SHP77 (cell line): ENCODE data around the gene CDHR1.
"Not testable (repeated sequence)": the region's sequence is repeated elsewhere in the genome, so short reads cannot be mapped to it uniquely, and the experiment has no call there.

Experiments used
- DNase-seq, 2 experiments: peaks; one replicate each; lab custom pipeline; 2025; lab: John Stamatoyannopoulos, UW

CDHR1 gene

DNA sequence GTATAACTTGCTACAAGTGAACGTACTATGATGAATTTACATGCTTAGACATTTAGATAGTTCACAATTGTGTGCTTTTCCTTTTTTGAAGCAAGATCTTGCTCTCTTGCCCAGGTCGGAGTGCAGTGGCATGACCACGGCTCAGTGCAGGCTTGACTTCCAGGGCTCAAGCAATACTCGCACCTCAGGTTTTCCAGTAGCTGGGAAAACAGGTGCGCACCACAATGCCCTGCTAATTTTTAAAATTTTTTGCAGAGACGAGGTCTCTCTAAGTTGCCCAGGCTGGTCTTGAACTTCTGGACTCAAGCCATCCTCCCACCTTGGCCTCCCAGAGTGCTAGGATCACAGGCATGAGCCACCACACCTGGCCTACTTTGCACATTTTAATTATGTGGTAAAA, 18.9 kb upstream of the CDHR1 start:
- no peak for DNase-seq

DNA sequence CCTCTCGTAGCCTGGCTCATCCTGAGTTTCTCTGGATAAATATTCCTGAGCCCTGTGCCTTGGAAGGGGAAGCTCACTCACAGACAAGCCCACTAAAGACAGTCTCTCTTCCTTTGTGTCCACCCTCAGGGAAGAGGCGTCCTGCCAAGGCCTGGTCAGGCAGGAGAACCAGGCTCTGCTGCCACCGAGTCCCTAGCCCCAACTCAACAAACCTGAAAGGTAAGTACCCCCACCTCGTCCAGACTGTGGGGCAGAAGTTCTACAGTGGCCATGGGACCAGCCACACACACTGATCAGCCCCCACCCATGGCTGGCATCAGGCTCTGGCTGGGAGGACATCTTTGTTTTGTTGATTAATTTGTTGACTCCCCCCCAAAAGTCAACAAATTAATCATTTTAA, 18.0 kb upstream of the CDHR1 start:
- no peak for DNase-seq

DNA sequence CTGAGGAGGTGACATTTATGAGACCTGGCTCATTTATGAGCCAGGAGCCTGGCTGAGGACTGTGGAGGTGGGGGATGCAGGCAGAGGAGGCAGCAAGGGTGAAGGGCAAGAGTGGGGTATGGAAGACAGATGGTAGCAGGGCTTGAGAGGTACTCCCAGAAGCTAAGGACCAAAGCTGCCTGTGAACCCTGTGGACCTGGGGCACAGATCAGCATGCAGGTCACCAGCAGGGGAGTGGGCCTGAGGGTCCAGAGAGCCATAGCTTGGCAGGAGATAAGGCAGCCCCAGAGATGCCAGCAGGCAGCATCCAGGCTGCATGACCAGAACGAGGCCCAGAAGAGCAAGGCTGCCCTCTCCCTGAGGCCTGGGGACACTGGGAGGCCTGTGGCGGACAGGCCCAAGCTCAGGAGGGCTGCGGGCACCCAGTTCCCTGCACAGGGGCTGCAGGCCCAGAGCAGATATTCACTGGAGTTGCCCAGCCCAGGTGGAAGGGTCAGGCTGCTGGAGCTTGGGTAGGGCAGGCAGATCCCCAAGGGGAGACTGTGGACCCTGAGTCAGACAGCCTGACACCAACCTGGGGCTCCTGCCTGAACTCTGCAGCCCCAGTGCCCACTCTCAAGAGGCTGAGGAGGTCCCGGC, 17.4 kb upstream of the CDHR1 start:
- DNase-seq, result no peak

GRCh38 chr10:84177541-84178141, 16.7 kb upstream of the CDHR1 start:
- no peak for DNase-seq

GRCh38 chr10:84178160-84178609, 16.2 kb upstream of the CDHR1 start:
- DNase-seq, result no peak

DNA sequence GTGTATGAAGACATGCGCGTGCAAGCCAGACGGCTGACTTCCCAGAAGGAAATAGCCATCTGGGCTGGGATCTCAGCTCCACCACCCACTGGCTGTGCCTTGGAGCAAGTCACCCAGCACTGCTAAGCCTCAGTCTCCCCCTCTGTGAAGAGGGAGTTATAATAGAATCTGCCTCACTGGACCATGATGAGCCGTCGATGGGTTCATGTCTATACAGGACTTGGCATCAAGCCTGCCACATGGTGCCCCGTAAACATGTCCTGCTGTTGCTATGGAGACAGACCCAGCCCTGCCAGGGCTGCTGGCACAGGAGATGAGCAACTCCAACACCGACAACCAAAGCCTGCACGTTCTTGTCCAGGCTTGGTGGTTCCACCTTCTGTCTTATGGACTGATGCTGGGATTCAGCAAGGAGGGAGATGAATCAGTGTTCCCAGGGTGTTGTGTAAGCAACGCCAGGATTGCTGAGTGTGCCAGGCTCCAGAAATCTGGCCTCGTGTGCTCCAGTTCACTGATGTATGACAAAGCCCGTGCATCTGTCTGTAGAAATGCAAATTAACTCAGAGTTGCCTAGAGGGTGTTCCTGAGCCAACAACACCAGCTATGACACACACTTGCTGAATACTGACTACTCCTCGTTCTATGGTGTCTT, 15.2 kb upstream of the CDHR1 start:
- no peak for DNase-seq

DNA sequence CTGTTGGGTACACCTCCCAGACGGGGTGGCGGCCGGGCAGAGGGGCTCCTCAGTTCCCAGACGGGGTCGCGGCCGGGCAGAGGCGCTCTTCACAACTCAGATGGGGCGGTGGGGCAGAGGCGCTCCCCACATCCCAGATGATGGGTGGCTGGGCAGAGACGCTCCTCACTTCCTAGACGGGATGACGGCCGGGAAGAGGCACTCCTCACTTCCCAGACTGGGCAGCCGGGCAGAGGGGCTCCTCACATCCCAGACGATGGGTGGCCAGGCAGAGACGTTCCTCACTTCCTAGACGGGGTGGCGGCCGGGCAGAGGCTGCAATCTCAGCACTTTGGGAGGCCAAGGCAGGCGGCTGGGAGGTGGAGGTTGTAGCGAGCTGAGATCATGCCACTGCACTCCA, 14.0 kb upstream of the CDHR1 start:
- DNase-seq, result not testable (repeated sequence)

GRCh38 chr10:84181631-84182030, 12.7 kb upstream of the CDHR1 start:
- no peak for DNase-seq

DNA sequence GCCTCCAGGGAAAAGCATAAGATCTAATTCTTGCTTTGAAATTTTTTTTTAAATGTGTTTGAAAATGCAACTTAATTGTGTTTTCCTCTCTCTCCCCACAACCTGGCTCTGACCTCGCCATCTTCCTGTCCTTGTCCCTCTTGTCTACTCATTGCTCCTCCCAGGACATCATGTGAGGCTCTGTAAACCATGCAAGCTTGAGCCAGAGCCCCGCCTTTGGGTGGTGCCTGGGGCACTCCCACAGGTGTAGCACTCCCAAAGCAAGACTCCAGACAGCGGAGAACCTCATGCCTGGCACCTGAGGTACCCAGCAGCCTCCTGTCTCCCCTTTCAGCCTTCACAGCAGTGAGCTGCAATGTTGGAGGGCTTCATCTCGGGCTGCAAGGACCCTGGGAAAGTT, 9.8 kb upstream of the CDHR1 start:
- DNase-seq, result no peak

- DNase-seq, result no peak
Measured at GRCh38 chr10:84185526-84186175, 8.7 kb upstream of the CDHR1 start.

DNA sequence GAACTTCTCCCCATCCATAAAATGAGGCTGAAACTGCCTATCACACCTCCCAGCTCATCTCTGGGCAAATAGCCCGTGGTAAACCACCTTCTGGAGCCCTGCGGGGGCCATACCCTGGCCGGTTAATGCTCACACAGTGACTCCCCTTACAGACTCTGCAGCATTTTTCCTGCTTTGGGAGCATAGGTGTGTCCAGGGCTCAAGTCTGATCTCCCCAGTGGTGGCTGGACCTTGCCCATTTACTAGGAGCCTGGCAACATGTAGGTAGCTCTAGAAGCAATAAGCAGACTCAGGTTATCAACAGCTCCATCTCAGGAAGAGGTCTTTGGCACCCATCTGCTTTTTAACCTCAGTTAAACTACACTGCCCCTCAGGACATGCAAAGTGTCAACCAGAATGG, 5.5 kb upstream of the CDHR1 start:
- no peak for DNase-seq

DNA sequence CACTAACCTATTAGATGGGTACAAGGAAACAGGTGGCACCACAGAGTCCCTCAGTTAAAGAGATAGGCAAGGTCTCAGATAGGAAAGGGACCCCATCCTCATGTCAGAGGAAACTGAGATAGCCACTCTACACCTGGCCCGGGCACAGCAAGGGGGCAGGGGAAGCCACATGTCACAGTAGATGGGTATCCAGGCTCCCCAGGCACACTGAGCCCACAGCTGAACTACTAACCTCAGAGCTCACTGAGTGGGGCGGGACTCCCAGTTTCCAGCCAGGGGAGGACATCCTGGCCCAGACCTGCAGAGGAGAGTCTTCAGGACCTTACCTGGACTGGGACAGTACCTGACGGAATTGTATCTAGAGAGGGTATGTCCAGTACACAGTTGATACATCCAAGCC, 3.7 kb upstream of the CDHR1 start:
- DNase-seq, result no peak

DNA sequence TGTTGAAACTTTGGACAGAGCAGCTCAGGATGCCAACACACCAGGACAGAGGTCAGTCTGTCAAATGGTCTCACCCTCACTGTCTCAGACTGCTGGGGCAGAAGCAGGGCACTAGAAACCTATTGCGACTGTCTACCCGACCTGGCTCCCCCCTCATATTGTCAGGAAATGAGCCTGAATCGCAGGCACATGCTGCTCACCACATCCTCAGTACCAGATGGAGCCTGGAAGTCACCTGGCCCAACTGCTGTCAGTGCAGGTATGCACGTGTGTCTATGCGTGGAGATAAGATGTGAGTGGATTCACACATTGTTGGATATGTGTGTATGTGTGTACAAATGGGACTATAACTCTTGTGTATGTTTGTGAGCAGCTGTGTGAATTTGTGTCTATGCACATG, 3.2 kb upstream of the CDHR1 start:
- DNase-seq, result no peak

DNA sequence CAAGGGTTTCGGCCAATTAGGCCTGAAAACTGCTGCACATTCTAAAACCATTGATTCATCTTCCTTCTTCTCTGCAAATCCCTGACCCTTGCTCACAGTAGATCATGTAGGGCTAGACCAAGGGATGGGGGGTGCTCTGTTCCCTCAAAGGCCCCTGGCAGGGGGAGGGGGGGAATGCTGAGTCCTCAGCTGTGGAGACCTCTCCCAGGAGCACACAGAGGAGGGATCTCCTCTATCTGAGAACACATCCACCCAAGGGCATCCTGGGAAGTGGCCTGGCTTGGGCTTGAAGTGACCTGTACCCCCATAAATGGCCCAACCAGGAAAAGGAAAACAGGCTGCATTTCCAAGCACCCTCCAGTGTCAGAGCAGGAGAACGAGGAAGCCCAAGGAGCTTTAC, 1.0 kb upstream of the CDHR1 start:
- no peak for DNase-seq

- DNase-seq, result no peak
Measured at GRCh38 chr10:84193846-84194423, 402 bp upstream of the CDHR1 start.

DNA sequence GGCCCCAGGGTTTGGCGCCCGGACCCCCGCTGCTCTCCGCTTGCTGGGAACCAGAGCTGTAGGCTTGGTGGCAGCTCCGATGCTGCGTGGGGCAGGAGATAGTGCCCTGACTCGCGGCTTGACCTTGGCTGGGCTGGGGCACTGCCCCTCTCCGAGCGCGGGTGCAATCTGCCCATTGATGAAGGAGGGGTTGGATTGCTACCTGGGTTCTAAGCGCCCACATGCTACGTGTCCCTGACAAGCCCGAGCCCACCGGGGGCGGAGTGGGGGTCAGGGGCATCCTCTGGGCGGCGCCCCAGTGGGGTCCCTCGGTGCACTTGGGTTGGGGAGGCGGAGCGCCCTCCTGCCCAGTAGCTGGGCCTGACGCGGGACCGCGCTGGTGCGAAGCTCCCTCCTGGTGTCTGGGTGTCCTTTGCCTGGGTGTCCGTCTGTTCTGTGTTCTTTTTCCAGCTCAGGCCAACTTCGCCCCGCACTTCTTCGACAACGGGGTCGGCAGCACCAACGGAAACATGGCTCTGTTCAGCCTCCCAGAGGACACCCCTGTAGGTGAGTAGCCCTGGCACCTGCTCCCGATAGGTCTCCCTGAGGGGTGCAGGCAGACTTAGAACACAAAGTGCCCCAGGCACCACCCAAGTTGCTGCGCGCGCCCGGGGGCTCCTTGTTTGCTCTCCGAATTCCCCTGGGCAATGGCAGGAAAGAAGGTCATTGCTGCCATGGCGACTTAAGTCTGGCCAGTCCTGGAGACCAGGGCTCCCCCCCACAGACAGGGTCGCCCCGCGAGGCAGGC, 900 bp downstream of the CDHR1 start:
- no peak for DNase-seq

DNA sequence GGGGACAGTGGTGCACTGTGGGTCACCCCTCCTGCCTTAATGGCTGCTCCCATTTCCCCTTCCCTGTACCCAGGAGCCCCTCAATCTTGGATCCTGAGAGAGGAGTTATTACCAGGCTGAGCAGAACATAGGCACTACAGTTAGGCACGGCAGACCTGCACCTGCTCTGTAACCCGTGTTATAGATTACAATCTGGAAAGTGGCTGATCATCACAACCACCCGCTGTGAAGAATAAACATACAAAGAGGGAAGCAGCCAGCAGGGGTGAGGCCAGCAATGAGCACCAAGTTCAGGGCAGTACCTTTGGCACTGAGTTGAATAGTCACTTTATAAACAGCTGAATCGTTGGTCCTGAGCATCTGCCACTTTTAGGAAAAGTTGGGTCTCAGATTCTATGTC, 1.7 kb downstream of the CDHR1 start:
- DNase-seq, result no peak

- DNase-seq, result no peak
Measured at GRCh38 chr10:84196941-84197340, 2.6 kb downstream of the CDHR1 start.

DNA sequence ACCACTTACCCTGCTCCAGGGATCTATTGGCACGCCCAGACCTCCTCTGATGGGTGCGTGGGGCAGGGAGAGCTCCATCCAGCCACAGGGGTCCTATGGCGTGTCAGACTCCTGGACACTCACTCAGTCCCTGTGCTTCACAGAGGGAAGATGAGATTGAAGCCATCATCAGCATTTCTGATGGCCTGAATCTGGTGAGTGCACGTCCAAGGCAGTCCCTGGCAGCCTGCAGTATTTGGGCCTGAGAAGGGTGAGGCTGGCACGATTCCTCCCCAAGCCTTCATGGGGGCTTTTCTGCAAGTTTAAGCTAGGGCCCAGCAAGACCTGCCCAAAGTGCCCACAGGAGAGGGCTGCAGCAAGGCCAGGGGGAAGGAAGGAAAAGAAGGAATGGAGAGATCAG, 3.3 kb downstream of the CDHR1 start:
- no peak for DNase-seq

- no peak for DNase-seq
Measured at GRCh38 chr10:84198206-84198915, 4.0 kb downstream of the CDHR1 start.

DNA sequence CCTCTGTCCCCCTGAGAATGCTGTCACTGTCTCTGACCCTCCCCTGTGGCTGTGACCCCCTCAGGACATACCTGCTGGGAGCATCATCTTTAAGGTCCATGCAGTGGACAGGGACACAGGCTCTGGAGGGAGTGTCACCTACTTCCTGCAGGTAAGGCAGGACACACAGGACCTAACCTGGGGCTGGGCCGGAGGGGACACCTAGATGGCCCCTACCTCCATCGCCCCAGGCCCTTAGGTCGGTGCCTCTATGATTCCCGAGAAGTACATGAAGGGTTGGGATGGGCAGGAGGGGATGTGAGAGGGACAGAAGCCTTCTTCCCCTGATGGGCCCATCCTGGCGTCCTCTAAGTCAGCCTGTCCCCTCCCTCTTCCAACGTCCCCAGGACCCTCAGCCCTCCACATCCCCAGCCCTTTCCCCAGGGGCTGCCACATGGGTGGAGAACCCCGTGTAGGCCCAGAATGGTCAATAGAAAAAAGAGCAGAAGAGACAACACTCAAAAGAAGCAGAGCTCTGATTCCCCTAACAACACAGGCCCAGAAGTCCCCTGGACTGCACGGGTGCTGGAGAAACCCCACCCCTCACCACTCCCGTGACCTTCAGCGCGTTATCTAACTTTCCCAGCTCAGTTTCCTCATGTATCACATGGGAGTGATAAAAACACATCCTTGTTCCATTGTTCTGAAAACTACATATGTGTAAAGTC, 6.4 kb downstream of the CDHR1 start:
- DNase-seq, result no peak
